ENCODE measurements around the gene RFT1. TPM values are rescaled to one million over a fixed set of nuclear protein-coding genes. Genes with fewer than 3 reads are reported as not detected.

The RFT1 gene
- total RNA-seq, 1 donor from 2014 or later: 17.2 TPM

GRCh38 chr3:53089511-53089910, 40.7 kb downstream of the RFT1 start:
- H3K4me3 Mint-ChIP-seq: no peak overlapping the region
- Histone ChIP-seq H3K36me3 (no peaks in the 10 kb centered on the region), H2AFZ (replicated peaks) (no peak overlapping the region), H3K4me2 (no peak overlapping the region), H3K79me2 (ENCODE audit: low read depth) (no peaks in the 10 kb centered on the region), H3K9ac (no peak overlapping the region), H3F3A (ENCODE audit: low read depth) (no peaks in the 10 kb centered on the region), H4K20me1 (ENCODE audit: low read depth) (no peaks in the 10 kb centered on the region), H3K4me3 (no peak overlapping the region), H3K4me1 (no peaks in the 10 kb centered on the region), H3K27ac (no peak overlapping the region), H3K27me3 (no peaks in the 10 kb centered on the region), H3K9me3 (ENCODE audit: low read depth) (no peaks in the 10 kb centered on the region)
- H3K36me3 Mint-ChIP-seq: peaks cover 4% of the 10 kb centered on the region
- H3K4me1 Mint-ChIP-seq: peaks cover 3% of the 10 kb centered on the region
- H3K27me3 Mint-ChIP-seq (ENCODE audit: insufficient read depth, low read depth): peaks cover 3% of the 10 kb centered on the region
- no peak for DNase-seq (ENCODE audit: low spot score)
- H3K27ac Mint-ChIP-seq: no peak overlapping the region
- TF ChIP-seq EZH2phosphoT487 (IDR thresholded peaks at IDR 0.05): no peak
- no peak for TF ChIP-seq EZH2 (IDR thresholded peaks at IDR 0.05)
- TF ChIP-seq CTCF (IDR thresholded peaks at IDR 0.05): no peak
- H3K9me3 Mint-ChIP-seq: no peaks in the 10 kb centered on the region

- Mint-ChIP-seq H3K36me3 (peaks cover 2% of the 10 kb centered on the region), H3K27ac (no peak overlapping the region)
- no peaks in the 10 kb centered on the region for H3K27me3 ChIP-seq
Measured at GRCh38 chr3:53085476-53085875, 44.8 kb downstream of the RFT1 start.

GRCh38 chr3:53084310-53085001, 45.8 kb downstream of the RFT1 start:
- no peaks in the 10 kb centered on the region for H3K27me3 ChIP-seq
- Mint-ChIP-seq H3K27ac (peak overlapping the region; percentile 18), H3K36me3 (peaks cover under 1% of the 10 kb centered on the region), H3K27me3 (ENCODE audit: insufficient read depth, low read depth) (peaks cover 4% of the 10 kb centered on the region), H3K4me1 (peaks cover 13% of the 10 kb centered on the region), H3K9me3 (no peaks in the 10 kb centered on the region), H3K4me3 (no peak overlapping the region)
- no peaks in the 10 kb centered on the region for H3K9me3 ChIP-seq (ENCODE audit: low read depth)
- no peaks in the 10 kb centered on the region for H4K20me1 ChIP-seq (ENCODE audit: low read depth)
- H2AFZ ChIP-seq (replicated peaks): no peak overlapping the region
- no peak overlapping the region for H3K27ac ChIP-seq
- no peaks in the 10 kb centered on the region for H3K4me1 ChIP-seq
- no peak overlapping the region for H3K4me2 ChIP-seq
- H3F3A ChIP-seq (ENCODE audit: low read depth): no peaks in the 10 kb centered on the region
- H3K9ac ChIP-seq: no peak overlapping the region
- no peak for DNase-seq (ENCODE audit: low spot score)
- H3K36me3 ChIP-seq: no peaks in the 10 kb centered on the region
- no peak overlapping the region for H3K4me3 ChIP-seq
- TF ChIP-seq EZH2 (IDR thresholded peaks at IDR 0.05) (no peak), CTCF (IDR thresholded peaks at IDR 0.05) (no peak), EZH2phosphoT487 (IDR thresholded peaks at IDR 0.05) (no peak)
- no peaks in the 10 kb centered on the region for H3K79me2 ChIP-seq (ENCODE audit: low read depth)

More at GRCh38 chr3:53085476-53085875, 44.8 kb downstream of the RFT1 start:
- no peaks in the 10 kb centered on the region for H3K9me3 ChIP-seq (ENCODE audit: low read depth)
- Mint-ChIP-seq H3K4me1 (peaks cover 13% of the 10 kb centered on the region), H3K27me3 (ENCODE audit: insufficient read depth, low read depth) (peaks cover 5% of the 10 kb centered on the region), H3K4me3 (no peak overlapping the region), H3K9me3 (no peaks in the 10 kb centered on the region)
- H3K79me2 ChIP-seq (ENCODE audit: low read depth): no peaks in the 10 kb centered on the region
- H3K9ac ChIP-seq: no peak overlapping the region
- H3K27ac ChIP-seq: no peak overlapping the region
- TF ChIP-seq EZH2phosphoT487 (IDR thresholded peaks at IDR 0.05) (no peak), EZH2 (IDR thresholded peaks at IDR 0.05) (no peak), CTCF (IDR thresholded peaks at IDR 0.05) (no peak)
- H3K4me1 ChIP-seq: no peaks in the 10 kb centered on the region
- no peak for DNase-seq (ENCODE audit: low spot score)
- no peak overlapping the region for H3K4me3 ChIP-seq
- no peaks in the 10 kb centered on the region for H3F3A ChIP-seq (ENCODE audit: low read depth)
- H3K36me3 ChIP-seq: no peaks in the 10 kb centered on the region
- no peaks in the 10 kb centered on the region for H4K20me1 ChIP-seq (ENCODE audit: low read depth)
- no peak overlapping the region for H2AFZ ChIP-seq (replicated peaks)
- no peak overlapping the region for H3K4me2 ChIP-seq

Measured in neural progenitor cell (in vitro differentiated cells).